K562 (cell line): ENCODE measurements around the gene SLC6A7. TPM values are rescaled to one million over a fixed set of nuclear protein-coding genes. Genes with fewer than 3 reads are reported as not detected.

Experiments
- ATAC-seq: fragments of 200-7000 bp; cut with Tn5 transposase; 3 replicates; pipeline ENCODE4 v1.9.1; 2020; ENCODE audit warnings: moderate library complexity
- BruUV-seq: library from RNA; stranded (reverse); fragments of 400-500 nt; replicated peaks from 2 replicates; lab custom pipeline; 2021; lab: Mats Ljungman, UMichigan
- CTCF ChIA-PET: fragments of 300-600 bp; formaldehyde crosslinking; extraction: SDS; loops from one replicate; lab custom pipeline; 2021; ENCODE audit warnings: low intra/inter-chr PET ratio; lab: Yijun Ruan, JAX
- POLR2A ChIA-PET: fragments of 300-600, 350-650 bp; sonication (Branson Sonifier 250); formaldehyde crosslinking; extraction: SDS; loops from one replicate; lab custom pipeline; 2021; ENCODE audit warnings: antibody characterized with exemption, inconsistent platforms; lab: Yijun Ruan, JAX
- DNase-seq, 4 experiments: peaks; one replicate each; pipeline versions ENCODE4 v3.0.0 to v3.0.0-alpha.2; 2011 to 2018; ENCODE audit warnings: low spot score in 3 of 4, mixed read lengths in 3 of 4; ENCODE audit errors: extremely low read depth in 1 of 4
- FAIRE-seq: peaks from 2 replicates; lab custom pipeline; 2011; peaks lifted over from hg19 to GRCh38; lab: Jason Lieb, UNC
- H2AFZ ChIP-seq: 2 replicates; pipeline ENCODE4 v1.6.0; 2011; ENCODE audit warnings: low read depth, low read length, control low read depth, inconsistent platforms
- H3K27ac ChIP-seq: fragments of 200-600 bp; 3 replicates; pipeline ENCODE4 v1.8.0; 2011; ENCODE audit warnings: low read depth, mild to moderate bottlenecking, control low read depth, inconsistent platforms, low read length, moderate library complexity, mixed read lengths; ENCODE audit errors: extremely low read depth
- H3K27me3 ChIP-seq, 2 experiments: fragments of 300-600 bp in 1 of 2; 2 replicates in 1 of 2; 3 replicates in 1 of 2; pipeline versions ENCODE4 v1.6.0 to v1.8.0; 2011; ENCODE audit warnings: inconsistent platforms in 2 of 2, low read length in 2 of 2, mild to moderate bottlenecking in 1 of 2, mixed read lengths in 1 of 2, moderate library complexity in 1 of 2; ENCODE audit not compliant: control insufficient read depth in 2 of 2, insufficient read depth in 2 of 2
- H3K36me3 ChIP-seq: fragments of 300-600 bp; 3 replicates; pipeline ENCODE4 v1.8.0; 2011; ENCODE audit warnings: mild to moderate bottlenecking, low read length, inconsistent platforms; ENCODE audit not compliant: control insufficient read depth, insufficient read depth
- H3K4me1 ChIP-seq, 2 experiments: fragments of 200-600 bp in 1 of 2; replicated peaks in 1 of 2; 2 replicates in 1 of 2; 3 replicates in 1 of 2; pipeline versions ENCODE4 v1.5.1 to v1.8.0; 2011; ENCODE audit warnings: inconsistent platforms in 2 of 2, low read length in 2 of 2, mild to moderate bottlenecking in 1 of 2, mixed read lengths in 1 of 2, moderate library complexity in 1 of 2; ENCODE audit not compliant: control insufficient read depth in 2 of 2, insufficient read depth in 2 of 2
- H3K4me2 ChIP-seq: 2 replicates; pipeline ENCODE4 v1.6.1; 2011; ENCODE audit warnings: low read length, control low read depth, inconsistent platforms, mixed read lengths; ENCODE audit not compliant: insufficient read depth
- H3K4me3 ChIP-seq: fragments of 200-600 bp; sonication (generic), shearing (Covaris generic); 2 replicates; pipeline ENCODE4 v1.5.1; 2016; ENCODE audit warnings: control low read depth, inconsistent platforms
- H3K79me2 ChIP-seq: fragments of 200-600 bp; 3 replicates; pipeline ENCODE4 v1.8.0; 2011; ENCODE audit warnings: low read length, inconsistent platforms; ENCODE audit not compliant: control insufficient read depth, insufficient read depth
- H3K9ac ChIP-seq, 2 experiments: 2 replicates each; pipeline versions ENCODE4 v1.6.0 to v1.6.1; 2011; ENCODE audit warnings: low read depth in 2 of 2, low read length in 2 of 2, control low read depth in 1 of 2, inconsistent platforms in 1 of 2, mild to moderate bottlenecking in 1 of 2, mixed read lengths in 1 of 2; ENCODE audit not compliant: insufficient read depth in 1 of 2
- H3K9me1 ChIP-seq: one replicate; pipeline ENCODE4 v1.6.0; 2011; ENCODE audit warnings: inconsistent platforms, mild to moderate bottlenecking, low read length, moderate library complexity; ENCODE audit not compliant: control insufficient read depth, insufficient read depth
- H3K9me3 ChIP-seq: replicated peaks from 2 replicates; pipeline ENCODE4 v1.5.1; 2011; ENCODE audit warnings: low read depth, low read length, inconsistent platforms; ENCODE audit not compliant: control insufficient read depth, insufficient read depth
- H4K20me1 ChIP-seq: replicated peaks from 2 replicates; pipeline ENCODE4 v1.6.1; 2011; ENCODE audit warnings: low read length, inconsistent platforms, mixed read lengths; ENCODE audit not compliant: control insufficient read depth, insufficient read depth
- ZNF311 ChIP-seq: fragments of 250-450 bp; sonication (Bioruptor Pico); IDR thresholded peaks from 2 replicates; pipeline ENCODE4 v1.4.0; 2020; ENCODE audit warnings: mild to moderate bottlenecking, moderate library complexity
- ZNF707 ChIP-seq: fragments of 250-450 bp; sonication (Bioruptor Pico); conservative IDR thresholded peaks from 2 replicates; pipeline ENCODE4 v1.8.0; 2022; ENCODE audit warnings: inconsistent platforms, mild to moderate bottlenecking, moderate library complexity
- WGBS: fragments of 100-300 bp; shearing (Covaris generic); methylation state at CpG from one replicate; pipeline ENCODE4 v1.1.6; 2016; ENCODE audit warnings: low coverage, mixed read lengths; ENCODE audit not compliant: insufficient coverage; ENCODE audit errors: missing lambda C conversion rate; 5-methylcytosine and 5-hydroxymethylcytosine counted together
- in situ Hi-C: fragments of 300-500 bp; cut with MboI; formaldehyde crosslinking; loops from 4 replicates; pipeline ENCODE4 v1.15.0; 2018; ENCODE audit warnings: inconsistent platforms, mixed read lengths
- intact Hi-C: fragments of 100-400 bp; cut with micrococcal nuclease; formaldehyde crosslinking; loops from 2 replicates; pipeline ENCODE4 v1.14.2; 2022
- polyA plus RNA-seq, 8 experiments: library from polyadenylated mRNA; depleted of rRNA in 4 of 8; stranded (reverse) in 5 of 8; unstranded in 3 of 8; fragments of >200 nt; fragmentation: Nextera tagmentation in 2 of 8; fragmentation: Illumina TruSeq in 1 of 8; extraction: Ambion mirVana in 2 of 8; extraction: Trizol in 1 of 8; gene quantifications; 2 replicates each; pipeline versions ENCODE4 v1.2.1 to v1.2.3, GENCODE V29; 2011 to 2014; ENCODE audit warnings: inconsistent platforms in 1 of 8, missing spikeins in 1 of 8
- total RNA-seq, 7 experiments: library from RNA; depleted of rRNA in 6 of 7; stranded (reverse); fragments of >200 nt in 6 of 7; fragmentation: Illumina TruSeq in 2 of 7; extraction: Trizol in 2 of 7; gene quantifications; 2 replicates each; pipeline versions ENCODE4 v1.2.1 to v1.2.3, GENCODE V29; 2011 to 2021; ENCODE audit warnings: low replicate concordance in 1 of 7

The SLC6A7 gene
- total and polyA plus RNA-seq, 9 of the 15 experiments (the other 6 are each of a cell fraction or from before 2014, with no cell fraction given): not detected

DNA sequence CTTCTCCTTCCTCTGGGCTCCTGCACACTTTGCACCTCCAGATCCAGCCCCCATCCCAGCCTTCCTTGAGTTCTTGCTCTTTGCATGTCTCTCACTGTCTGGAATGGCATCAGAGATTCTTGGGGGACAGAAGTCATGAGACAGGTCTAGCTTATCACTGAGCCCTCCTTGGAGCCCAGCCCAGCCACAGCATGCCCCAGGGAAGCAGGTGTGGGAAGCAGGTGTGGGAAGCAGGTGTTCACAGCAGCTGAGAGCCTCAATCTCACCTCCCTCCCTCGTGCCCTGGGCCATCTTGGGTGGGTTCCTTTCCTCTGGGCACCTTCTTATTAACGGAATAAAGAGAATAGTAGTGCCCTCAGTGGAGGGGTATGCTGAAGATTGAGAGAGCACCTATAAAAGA, 27.2 kb downstream of the SLC6A7 start:
- peaks cover 7% of the 10 kb centered on the region; the same call in 1 of the 2 replicates for H4K20me1 ChIP-seq
- H3K4me2 ChIP-seq: no peak overlapping the region
- WGBS: 0% methylated on average over 1 of the region's 2 CpGs
- no peak overlapping the region for H3K9ac ChIP-seq
- H3K79me2 ChIP-seq: no peaks in the 10 kb centered on the region
- no peaks in the 10 kb centered on the region for H3K36me3 ChIP-seq
- FAIRE-seq (no peak), ATAC-seq (no peak), DNase-seq (no peak)
- no TSS peak for BruUV-seq
- in situ Hi-C loops (loop anchor here (10.0 kb wide), 1 partner anchor 582 kb away; no protein-coding TSS in a partner anchor), intact Hi-C loops (loop anchor here (5.0 kb wide), 1 partner anchor 380 kb away; no protein-coding TSS in a partner anchor)
- no peak overlapping the region for H3K4me3 ChIP-seq
- H2AFZ ChIP-seq: no peak overlapping the region
- CTCF ChIA-PET: interaction anchor here (1.6 to 4.1 kb wide), 3 partner anchors 55 to 383 kb away, joined by 8 to 36 read pairs (median 25); no protein-coding TSS in a partner anchor
- H3K27me3 ChIP-seq: peaks cover 11 to 27% of the 10 kb centered on the region in 2 experiments; a peak in 4 of 5 replicates
- no peak overlapping the region for H3K27ac ChIP-seq
- H3K9me3 ChIP-seq: no peaks in the 10 kb centered on the region
- peaks cover 3 to 4% of the 10 kb centered on the region in 2 experiments; a peak in 3 of 5 replicates for H3K4me1 ChIP-seq
- TF ChIP-seq ZNF311 (CRISPR knock-in tag) (no peak), ZNF707 (CRISPR knock-in tag) (no peak)
- H3K9me1 ChIP-seq: no peaks in the 10 kb centered on the region
- POLR2A ChIA-PET: interaction anchor here (1.0 kb wide), 1 partner anchor 45 kb away, joined by 3 read pairs; no protein-coding TSS in a partner anchor
